Prostate gland (tissue), 2 donors: ENCODE data around the gene LAMA3.

Experiments
- POLR2A ChIP-seq: fragments of 450-650 bp; IDR thresholded peaks from one replicate; pipeline ENCODE4 v1.6.1; 2016; ENCODE audit warnings: antibody characterized with exemption, mild to moderate bottlenecking
- POLR2AphosphoS5 ChIP-seq: sonication (generic); formaldehyde crosslinking; IDR thresholded peaks from one replicate; pipeline ENCODE4 v1.6.1; 2017; ENCODE audit warnings: antibody characterized with exemption
- TF ChIP-seq, protein P1 (sequence below), 4 experiments: fragments of 200-600 bp in 2 of 4; fragments of 450-650 bp in 2 of 4; sonication (generic) in 2 of 4; IDR thresholded peaks; 1 replicate in 3 of 4; 2 replicates in 1 of 4; pipeline ENCODE4 v1.5.1; 2016 to 2019; ENCODE audit warnings: antibody characterized with exemption in 4 of 4, mild to moderate bottlenecking in 2 of 4, moderate library complexity in 2 of 4

DNA sequence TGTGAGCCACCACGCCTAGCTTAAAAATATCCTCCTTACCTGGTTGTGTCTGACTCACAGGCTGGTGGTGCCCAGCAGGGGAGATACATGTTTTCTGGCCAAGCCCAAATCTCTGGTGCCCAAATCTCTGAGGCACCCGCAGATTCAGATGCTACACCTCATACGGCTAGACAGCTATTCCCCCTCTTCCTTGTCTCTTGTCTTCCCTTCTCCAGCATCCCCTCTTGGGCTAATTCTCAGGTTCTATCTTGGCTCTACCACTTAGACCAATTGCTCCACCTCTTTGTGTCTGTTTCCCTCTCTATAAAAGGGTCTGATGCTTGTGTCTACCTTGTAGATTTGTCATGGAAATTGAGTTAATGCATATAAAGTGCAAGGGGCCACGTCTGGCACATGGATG lies 13.4 kb downstream of the LAMA3 start:
- TF ChIP-seq, protein P1, sequence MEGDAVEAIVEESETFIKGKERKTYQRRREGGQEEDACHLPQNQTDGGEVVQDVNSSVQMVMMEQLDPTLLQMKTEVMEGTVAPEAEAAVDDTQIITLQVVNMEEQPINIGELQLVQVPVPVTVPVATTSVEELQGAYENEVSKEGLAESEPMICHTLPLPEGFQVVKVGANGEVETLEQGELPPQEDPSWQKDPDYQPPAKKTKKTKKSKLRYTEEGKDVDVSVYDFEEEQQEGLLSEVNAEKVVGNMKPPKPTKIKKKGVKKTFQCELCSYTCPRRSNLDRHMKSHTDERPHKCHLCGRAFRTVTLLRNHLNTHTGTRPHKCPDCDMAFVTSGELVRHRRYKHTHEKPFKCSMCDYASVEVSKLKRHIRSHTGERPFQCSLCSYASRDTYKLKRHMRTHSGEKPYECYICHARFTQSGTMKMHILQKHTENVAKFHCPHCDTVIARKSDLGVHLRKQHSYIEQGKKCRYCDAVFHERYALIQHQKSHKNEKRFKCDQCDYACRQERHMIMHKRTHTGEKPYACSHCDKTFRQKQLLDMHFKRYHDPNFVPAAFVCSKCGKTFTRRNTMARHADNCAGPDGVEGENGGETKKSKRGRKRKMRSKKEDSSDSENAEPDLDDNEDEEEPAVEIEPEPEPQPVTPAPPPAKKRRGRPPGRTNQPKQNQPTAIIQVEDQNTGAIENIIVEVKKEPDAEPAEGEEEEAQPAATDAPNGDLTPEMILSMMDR (IDR thresholded peaks at IDR 0.05), result no peak
- no peak for TF ChIP-seq POLR2AphosphoS5
- no peak for TF ChIP-seq POLR2A
